Stimulated activated naive CD8-positive, alpha-beta T cell treated with anti-CD3 and anti-CD28 coated beads, Interleukin-15, Interleukin-2, amounts not matched to agents 100 ng/mL and 50 ng/mL, for 24 hours (primary cell): ENCODE data around the gene KRT85.
A peak's percentile ranks its signal among the peaks of the same experiment; 100 is the strongest.

Experiments
- H3K27ac Mint-ChIP-seq: one replicate; pipeline ENCODE4 v1.8.0; 2021; ENCODE audit warnings: mild to moderate bottlenecking, mixed read lengths
- H3K27me3 Mint-ChIP-seq: one replicate; pipeline ENCODE4 v1.8.0; 2021; ENCODE audit warnings: mixed read lengths
- H3K36me3 Mint-ChIP-seq: one replicate; pipeline ENCODE4 v1.8.0; 2021; ENCODE audit warnings: low read depth, mixed read lengths
- H3K4me1 Mint-ChIP-seq: one replicate; pipeline ENCODE4 v1.8.0; 2021; ENCODE audit warnings: low read depth, mixed read lengths
- H3K4me3 Mint-ChIP-seq: one replicate; pipeline ENCODE4 v1.8.0; 2021; ENCODE audit warnings: mild to moderate bottlenecking, mixed read lengths
- H3K9me3 Mint-ChIP-seq: one replicate; pipeline ENCODE4 v1.8.0; 2021; ENCODE audit warnings: mixed read lengths

The KRT85 gene

GRCh38 chr12:52336641-52337040 lies 30.6 kb downstream of the KRT85 start:
- peaks cover 7% of the 10 kb centered on the region for H3K27me3 Mint-ChIP-seq

GRCh38 chr12:52335598-52336262 lies 31.6 kb downstream of the KRT85 start:
- no peaks in the 10 kb centered on the region for H3K36me3 Mint-ChIP-seq
- peaks cover 9% of the 10 kb centered on the region for H3K4me1 Mint-ChIP-seq
- peaks cover 7% of the 10 kb centered on the region for H3K27me3 Mint-ChIP-seq
- no peaks in the 10 kb centered on the region for H3K9me3 Mint-ChIP-seq
- H3K27ac Mint-ChIP-seq = no peak overlapping the region
- H3K4me3 Mint-ChIP-seq = no peak overlapping the region

More at GRCh38 chr12:52336641-52337040, 30.6 kb downstream of the KRT85 start:
- Mint-ChIP-seq H3K36me3 (no peaks in the 10 kb centered on the region), H3K27ac (peak overlapping the region; percentile 1), H3K4me1 (peaks cover 9% of the 10 kb centered on the region), H3K9me3 (no peaks in the 10 kb centered on the region), H3K4me3 (no peak overlapping the region)

GRCh38 chr12:52334185-52334584 lies 33.1 kb downstream of the KRT85 start:
- H3K27me3 Mint-ChIP-seq = peaks cover 10% of the 10 kb centered on the region
- H3K4me3 Mint-ChIP-seq = no peak overlapping the region
- no peak overlapping the region for H3K27ac Mint-ChIP-seq
- no peaks in the 10 kb centered on the region for H3K36me3 Mint-ChIP-seq
- H3K4me1 Mint-ChIP-seq = peaks cover 9% of the 10 kb centered on the region
- no peaks in the 10 kb centered on the region for H3K9me3 Mint-ChIP-seq

GRCh38 chr12:52333321-52333720 lies 34.0 kb downstream of the KRT85 start:
- Mint-ChIP-seq H3K27ac (no peak overlapping the region), H3K27me3 (peaks cover 3% of the 10 kb centered on the region), H3K36me3 (no peaks in the 10 kb centered on the region), H3K9me3 (no peaks in the 10 kb centered on the region), H3K4me3 (no peak overlapping the region), H3K4me1 (peaks cover 9% of the 10 kb centered on the region)

GRCh38 chr12:52332381-52332780 lies 34.9 kb downstream of the KRT85 start:
- H3K9me3 Mint-ChIP-seq = no peaks in the 10 kb centered on the region
- no peak overlapping the region for H3K27ac Mint-ChIP-seq
- peaks cover 15% of the 10 kb centered on the region for H3K4me1 Mint-ChIP-seq
- no peak overlapping the region for H3K4me3 Mint-ChIP-seq
- H3K27me3 Mint-ChIP-seq = peaks cover 3% of the 10 kb centered on the region
- no peaks in the 10 kb centered on the region for H3K36me3 Mint-ChIP-seq

GRCh38 chr12:52331833-52332232 lies 35.4 kb downstream of the KRT85 start:
- H3K4me3 Mint-ChIP-seq = no peak overlapping the region
- H3K36me3 Mint-ChIP-seq = no peaks in the 10 kb centered on the region
- H3K27me3 Mint-ChIP-seq = peaks cover 3% of the 10 kb centered on the region
- H3K4me1 Mint-ChIP-seq = peaks cover 16% of the 10 kb centered on the region
- no peak overlapping the region for H3K27ac Mint-ChIP-seq
- H3K9me3 Mint-ChIP-seq = no peaks in the 10 kb centered on the region

GRCh38 chr12:52331039-52331438 lies 36.2 kb downstream of the KRT85 start:
- Mint-ChIP-seq H3K4me3 (no peak overlapping the region), H3K9me3 (no peaks in the 10 kb centered on the region), H3K4me1 (peaks cover 11% of the 10 kb centered on the region), H3K27ac (no peak overlapping the region), H3K36me3 (no peaks in the 10 kb centered on the region), H3K27me3 (peaks cover 6% of the 10 kb centered on the region)

GRCh38 chr12:52327830-52328500 lies 39.3 kb downstream of the KRT85 start:
- H3K36me3 Mint-ChIP-seq = no peaks in the 10 kb centered on the region

GRCh38 chr12:52327052-52327829 lies 40.0 kb downstream of the KRT85 start:
- Mint-ChIP-seq H3K36me3 (no peaks in the 10 kb centered on the region), H3K4me1 (peaks cover 11% of the 10 kb centered on the region), H3K4me3 (no peak overlapping the region), H3K27ac (no peak overlapping the region), H3K27me3 (peaks cover 19% of the 10 kb centered on the region), H3K9me3 (no peaks in the 10 kb centered on the region)

More at GRCh38 chr12:52327830-52328500, 39.3 kb downstream of the KRT85 start:
- H3K4me3 Mint-ChIP-seq = no peak overlapping the region
- no peak overlapping the region for H3K27ac Mint-ChIP-seq
- H3K9me3 Mint-ChIP-seq = no peaks in the 10 kb centered on the region
- H3K27me3 Mint-ChIP-seq = peaks cover 14% of the 10 kb centered on the region
- H3K4me1 Mint-ChIP-seq = peaks cover 11% of the 10 kb centered on the region

GRCh38 chr12:52324153-52324444 lies 43.2 kb downstream of the KRT85 start:
- Mint-ChIP-seq H3K9me3 (no peaks in the 10 kb centered on the region), H3K27ac (no peak overlapping the region), H3K4me3 (no peak overlapping the region), H3K4me1 (peaks cover 11% of the 10 kb centered on the region), H3K36me3 (no peaks in the 10 kb centered on the region), H3K27me3 (peaks cover 25% of the 10 kb centered on the region)

GRCh38 chr12:52323416-52324152 lies 43.7 kb downstream of the KRT85 start:
- Mint-ChIP-seq H3K9me3 (no peaks in the 10 kb centered on the region), H3K27me3 (peaks cover 26% of the 10 kb centered on the region), H3K4me3 (no peak overlapping the region), H3K36me3 (no peaks in the 10 kb centered on the region), H3K27ac (no peak overlapping the region), H3K4me1 (peaks cover 11% of the 10 kb centered on the region)

- H3K36me3 Mint-ChIP-seq = no peaks in the 10 kb centered on the region
- H3K27me3 Mint-ChIP-seq = peaks cover 31% of the 10 kb centered on the region
- no peak overlapping the region for H3K27ac Mint-ChIP-seq
- peaks cover 11% of the 10 kb centered on the region for H3K4me1 Mint-ChIP-seq
- H3K4me3 Mint-ChIP-seq = no peak overlapping the region
- no peaks in the 10 kb centered on the region for H3K9me3 Mint-ChIP-seq
Measured at GRCh38 chr12:52323001-52323400, 44.3 kb downstream of the KRT85 start.

GRCh38 chr12:52322069-52322468 lies 45.2 kb downstream of the KRT85 start:
- no peak overlapping the region for H3K27ac Mint-ChIP-seq

GRCh38 chr12:52321418-52321817 lies 45.9 kb downstream of the KRT85 start:
- H3K36me3 Mint-ChIP-seq = no peaks in the 10 kb centered on the region
- H3K9me3 Mint-ChIP-seq = no peaks in the 10 kb centered on the region
- H3K27ac Mint-ChIP-seq = no peak overlapping the region
- peaks cover 30% of the 10 kb centered on the region for H3K27me3 Mint-ChIP-seq
- no peak overlapping the region for H3K4me3 Mint-ChIP-seq
- H3K4me1 Mint-ChIP-seq = no peaks in the 10 kb centered on the region

More at GRCh38 chr12:52322069-52322468, 45.2 kb downstream of the KRT85 start:
- Mint-ChIP-seq H3K27me3 (peaks cover 31% of the 10 kb centered on the region), H3K9me3 (no peaks in the 10 kb centered on the region), H3K36me3 (no peaks in the 10 kb centered on the region), H3K4me3 (no peak overlapping the region), H3K4me1 (peaks cover 3% of the 10 kb centered on the region)
